GM21526 (cell line): Measurements from ENCODE around the gene KRTAP4-6.
"Not testable (repeated sequence)": the region's sequence is repeated elsewhere in the genome, so short reads cannot be mapped to it uniquely, and the experiment has no call there.

Experiments
- ATAC-seq: cut with Tn5 transposase; IDR thresholded peaks from one replicate; pipeline ENCODE4 v1.9.1; 2021; ENCODE audit warnings: moderate library complexity; ENCODE audit not compliant: unreplicated experiment, low FRiP score

The KRTAP4-6 gene

GRCh38 chr17:41111151-41111885 is 29.0 kb downstream of the KRTAP4-6 start:
- ATAC-seq: no peak

- ATAC-seq: not testable (repeated sequence)
Measured at GRCh38 chr17:41108728-41109386, 31.5 kb downstream of the KRTAP4-6 start.

DNA sequence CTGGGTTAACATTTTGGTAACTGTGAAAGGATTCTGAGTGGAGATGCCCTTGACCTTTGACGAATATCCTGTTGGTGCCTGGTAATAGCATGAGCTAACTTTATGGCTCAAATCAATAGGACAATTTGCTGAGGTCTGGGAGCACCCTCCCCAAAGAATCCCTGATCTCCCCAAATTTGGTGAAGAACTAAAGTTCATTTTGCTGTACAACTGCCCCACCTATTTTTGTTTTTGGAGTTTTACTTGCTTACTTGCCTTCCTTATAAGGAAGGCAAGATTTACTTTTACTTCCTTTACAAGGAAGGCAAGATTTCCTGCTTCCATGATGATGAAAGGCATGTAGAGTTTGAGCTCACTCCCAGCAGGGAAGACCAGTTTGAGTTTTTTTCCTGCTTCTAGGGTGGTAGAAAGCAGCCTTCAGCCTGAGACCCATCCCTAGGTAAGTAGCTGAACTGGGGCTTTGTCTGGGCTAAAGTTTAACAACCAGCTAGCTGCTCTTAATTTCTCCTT is 32.3 kb downstream of the KRTAP4-6 start:
- ATAC-seq: no peak

- not testable (repeated sequence) for ATAC-seq
Measured at GRCh38 chr17:41105347-41105746, 35.0 kb downstream of the KRTAP4-6 start, which contains the start of gene KRTAP4-9. TSS of gene KRTAP4-9 (plus strand) at chr17:41105389. CDS start at chr17:41105389, 0 bp downstream.

GRCh38 chr17:41104386-41105038 is 35.8 kb downstream of the KRTAP4-6 start:
- ATAC-seq: not testable (repeated sequence)

DNA sequence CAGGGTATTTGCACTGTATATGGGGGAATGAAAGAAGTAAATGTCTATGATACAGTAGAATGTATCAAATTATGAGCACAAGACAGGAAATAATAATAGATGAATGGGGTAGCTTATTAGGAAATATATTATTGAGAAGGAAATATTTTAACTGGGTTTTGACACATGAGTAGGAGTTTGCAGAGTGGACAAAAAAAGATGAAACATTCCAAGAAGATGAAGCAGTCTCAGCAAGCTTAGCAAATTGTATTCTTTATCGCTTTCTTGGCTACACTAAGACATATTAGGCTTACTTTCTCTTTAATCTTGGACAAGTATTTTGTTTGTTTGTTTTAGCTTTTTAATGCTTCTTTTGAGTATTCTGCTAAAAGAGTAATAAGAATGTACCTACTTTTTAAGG is 36.4 kb downstream of the KRTAP4-6 start:
- ATAC-seq: no peak

- no peak for ATAC-seq
Measured at GRCh38 chr17:41101586-41102259, 38.6 kb downstream of the KRTAP4-6 start, which contains the start of gene KRTAP4-16. TSS of gene KRTAP4-16 (minus strand) at chr17:41102209. CDS start at chr17:41102209, 0 bp downstream.

GRCh38 chr17:41099682-41100480 is 40.5 kb downstream of the KRTAP4-6 start:
- not testable (repeated sequence) for ATAC-seq

DNA sequence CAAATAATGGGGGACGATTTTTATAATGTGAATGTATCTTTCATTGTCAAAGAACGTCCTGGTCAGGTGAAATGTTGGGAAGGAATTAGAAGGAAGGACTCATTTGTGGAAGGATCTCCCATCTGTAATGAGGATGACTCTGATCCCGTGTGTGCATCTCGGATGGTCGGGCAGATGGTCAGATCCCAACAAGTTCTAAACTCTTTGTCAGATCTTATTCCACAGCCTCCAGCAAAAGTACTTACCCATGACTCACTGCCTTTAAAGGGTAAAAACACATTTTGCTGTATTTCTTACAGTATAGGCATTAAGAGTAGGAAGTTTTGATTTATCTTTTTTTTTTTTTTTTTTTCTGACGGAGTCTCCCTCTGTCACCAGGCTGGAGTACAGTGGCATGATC is 41.9 kb downstream of the KRTAP4-6 start:
- no peak for ATAC-seq

DNA sequence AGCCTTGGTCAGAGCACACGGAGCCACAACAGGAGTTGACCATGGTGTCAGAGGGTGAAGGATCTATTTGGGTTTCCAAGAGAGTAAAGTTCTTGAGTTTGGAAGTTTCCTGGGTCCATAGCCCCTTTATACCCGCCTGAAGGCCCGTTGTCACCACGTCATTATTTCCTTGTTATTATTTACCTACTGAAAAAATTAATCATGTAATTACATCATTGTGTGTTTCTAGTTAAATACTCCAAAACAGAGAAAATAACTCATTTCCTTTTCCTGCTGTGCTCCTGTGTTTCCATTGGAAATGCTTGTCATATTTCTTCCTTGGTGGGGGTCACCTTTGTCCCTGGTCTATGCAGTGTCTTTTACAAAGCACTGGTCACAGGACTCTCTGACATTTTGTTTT is 42.3 kb downstream of the KRTAP4-6 start, which contains the start of gene KRTAP4-8:
Gene KRTAP4-8 (minus strand): TSS at position 101 of the 400 bp plus-strand sequence. CDS start 58 bp downstream, at position 43.
- ATAC-seq: no peak

DNA sequence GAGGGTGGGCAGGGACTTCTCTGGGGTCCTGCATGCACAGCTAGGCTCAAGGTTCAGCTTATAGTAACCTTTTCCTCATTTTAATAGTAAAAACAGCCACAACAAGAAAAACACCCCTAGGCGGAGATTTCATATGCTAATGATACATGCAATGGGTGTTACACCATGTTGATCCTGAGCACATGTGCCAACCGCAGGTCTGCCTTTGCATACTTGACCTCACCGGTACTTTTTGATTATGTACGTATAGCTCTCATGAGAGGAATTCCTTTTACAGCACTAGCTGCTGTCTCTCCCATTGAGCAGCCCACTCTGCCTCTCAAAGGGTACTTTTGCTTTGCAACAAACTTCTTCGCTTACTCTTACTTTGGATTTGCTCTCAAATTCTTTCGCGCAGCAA is 44.3 kb downstream of the KRTAP4-6 start:
- ATAC-seq: no peak
